KMS-11 (cell line): ENCODE results near the gene CFAP299.

Experiments used
- H2AFZ ChIP-seq: fragments of 200-600 bp; sonication (generic); 2 replicates; pipeline ENCODE4 v1.6.1; 2016; ENCODE audit warnings: antibody characterized with exemption, mixed run types, low read depth
- H3K27ac ChIP-seq: fragments of 200-600 bp; sonication (generic); 2 replicates; pipeline ENCODE4 v1.6.1; 2016; ENCODE audit warnings: mild to moderate bottlenecking, mixed run types
- H3K27me3 ChIP-seq: fragments of 200-600 bp; sonication (generic); 2 replicates; pipeline ENCODE4 v1.6.1; 2017; ENCODE audit warnings: mild to moderate bottlenecking, low read depth, mixed run types, moderate library complexity; ENCODE audit not compliant: insufficient read depth
- H3K36me3 ChIP-seq: fragments of 200-600 bp; sonication (generic); 2 replicates; pipeline ENCODE4 v1.6.1; 2017; ENCODE audit warnings: mild to moderate bottlenecking, mixed run types; ENCODE audit not compliant: insufficient read depth
- H3K4me1 ChIP-seq: fragments of 200-600 bp; sonication (generic); 2 replicates; pipeline ENCODE4 v1.6.1; 2016; ENCODE audit warnings: mild to moderate bottlenecking, low read depth, mixed run types; ENCODE audit not compliant: poor library complexity, severe bottlenecking
- H3K4me2 ChIP-seq: fragments of 200-600 bp; sonication (generic); 2 replicates; pipeline ENCODE4 v1.7.0; 2016; ENCODE audit warnings: mild to moderate bottlenecking, mixed run types
- H3K4me3 ChIP-seq: fragments of 200-600 bp; sonication (generic); IDR thresholded peaks from 2 replicates; pipeline ENCODE4 v1.6.1; 2017; ENCODE audit warnings: low read depth, low read length, mixed read lengths; ENCODE audit not compliant: insufficient read depth
- H3K79me2 ChIP-seq: fragments of 200-600 bp; sonication (generic); 2 replicates; pipeline ENCODE4 v1.6.1; 2016; ENCODE audit warnings: low read depth, mixed run types; ENCODE audit not compliant: insufficient read depth
- H3K9ac ChIP-seq: fragments of 200-600 bp; sonication (generic); 2 replicates; pipeline ENCODE4 v1.6.1; 2016; ENCODE audit warnings: mild to moderate bottlenecking, mixed run types
- H4K20me1 ChIP-seq: fragments of 200-600 bp; sonication (generic); 2 replicates; pipeline ENCODE4 v1.6.1; 2016; ENCODE audit warnings: mild to moderate bottlenecking, mixed run types; ENCODE audit not compliant: insufficient read depth
- CTCF ChIP-seq: fragments of 200-600 bp; sonication (generic); conservative IDR thresholded peaks from 2 replicates; pipeline ENCODE4 v1.6.1; 2017; ENCODE audit warnings: low read depth, mild to moderate bottlenecking, antibody characterized with exemption, low read length, moderate library complexity, mixed read lengths

CFAP299 gene

GRCh38 chr4:80498725-80499124, 163.2 kb downstream of the CFAP299 start:
- H2AFZ ChIP-seq = no peak overlapping the region
- no peaks in the 10 kb centered on the region for H3K36me3 ChIP-seq
- H4K20me1 ChIP-seq = no peaks in the 10 kb centered on the region
- H3K79me2 ChIP-seq = no peaks in the 10 kb centered on the region
- no peaks in the 10 kb centered on the region for H3K27me3 ChIP-seq
- H3K4me2 ChIP-seq = no peak overlapping the region
- no peak overlapping the region for H3K27ac ChIP-seq
- no peaks in the 10 kb centered on the region for H3K4me1 ChIP-seq
- no peak overlapping the region for H3K4me3 ChIP-seq
- H3K9ac ChIP-seq = no peak overlapping the region
- TF ChIP-seq CTCF = no peak

- H3K79me2 ChIP-seq = no peaks in the 10 kb centered on the region
- no peaks in the 10 kb centered on the region for H3K36me3 ChIP-seq
- no peaks in the 10 kb centered on the region for H4K20me1 ChIP-seq
- no peak overlapping the region for H3K9ac ChIP-seq
- H3K4me2 ChIP-seq = no peak overlapping the region
- no peak overlapping the region for H3K27ac ChIP-seq
- no peaks in the 10 kb centered on the region for H3K27me3 ChIP-seq
- H3K4me3 ChIP-seq = no peak overlapping the region
- H2AFZ ChIP-seq = no peak overlapping the region
- no peaks in the 10 kb centered on the region for H3K4me1 ChIP-seq
- no peak for TF ChIP-seq CTCF
Measured at GRCh38 chr4:80500613-80501012, 165.1 kb downstream of the CFAP299 start.

DNA sequence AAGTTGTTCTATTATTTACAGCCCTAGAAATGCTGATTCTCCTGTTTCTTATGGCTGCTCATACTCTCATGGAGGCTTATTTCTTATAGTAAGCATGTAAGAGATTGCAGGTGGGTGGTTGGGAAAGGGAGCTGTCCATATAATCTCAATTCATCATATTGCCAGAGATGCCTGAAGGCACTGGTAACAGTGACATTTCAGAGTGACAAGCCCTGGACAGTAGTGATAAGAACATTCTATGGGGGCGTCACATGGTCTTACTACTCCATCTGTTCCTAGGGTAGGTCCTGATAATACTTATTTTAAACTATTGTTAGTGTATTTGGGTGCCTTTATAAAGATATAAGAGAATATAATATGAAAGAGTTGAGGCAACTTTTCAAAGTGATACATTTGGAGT, 171.5 kb downstream of the CFAP299 start:
- no peak overlapping the region for H2AFZ ChIP-seq
- H3K36me3 ChIP-seq = no peaks in the 10 kb centered on the region
- H3K27ac ChIP-seq = no peak overlapping the region
- no peaks in the 10 kb centered on the region for H4K20me1 ChIP-seq
- H3K4me2 ChIP-seq = no peak overlapping the region
- no peak for TF ChIP-seq CTCF
- no peak overlapping the region for H3K4me3 ChIP-seq
- H3K79me2 ChIP-seq = no peaks in the 10 kb centered on the region
- H3K4me1 ChIP-seq = no peaks in the 10 kb centered on the region
- H3K9ac ChIP-seq = no peak overlapping the region
- no peaks in the 10 kb centered on the region for H3K27me3 ChIP-seq

DNA sequence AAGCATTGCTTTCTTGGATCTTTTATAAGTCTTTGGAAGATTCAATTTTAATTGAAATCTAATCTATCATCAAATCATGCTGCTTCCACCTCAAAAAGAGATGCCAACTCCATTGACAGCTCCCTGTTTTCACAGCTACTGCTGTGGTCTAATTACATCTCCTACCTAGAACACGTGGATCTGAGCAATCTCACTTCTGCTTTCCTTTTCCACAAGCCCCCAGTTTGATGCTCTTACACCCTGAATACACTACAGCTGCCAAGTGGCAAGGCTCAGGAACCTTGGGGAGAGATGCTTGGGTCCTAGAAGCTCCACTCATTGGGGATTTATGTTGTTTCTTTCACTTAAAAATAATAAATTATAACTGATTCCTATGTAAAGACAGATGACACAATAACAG, 172.0 kb downstream of the CFAP299 start:
- Histone ChIP-seq H3K4me2 (no peak overlapping the region), H3K4me1 (no peaks in the 10 kb centered on the region), H2AFZ (no peak overlapping the region), H3K4me3 (no peak overlapping the region), H3K27ac (no peak overlapping the region), H3K79me2 (no peaks in the 10 kb centered on the region), H4K20me1 (no peaks in the 10 kb centered on the region), H3K27me3 (no peaks in the 10 kb centered on the region), H3K9ac (no peak overlapping the region), H3K36me3 (no peaks in the 10 kb centered on the region)
- no peak for TF ChIP-seq CTCF

DNA sequence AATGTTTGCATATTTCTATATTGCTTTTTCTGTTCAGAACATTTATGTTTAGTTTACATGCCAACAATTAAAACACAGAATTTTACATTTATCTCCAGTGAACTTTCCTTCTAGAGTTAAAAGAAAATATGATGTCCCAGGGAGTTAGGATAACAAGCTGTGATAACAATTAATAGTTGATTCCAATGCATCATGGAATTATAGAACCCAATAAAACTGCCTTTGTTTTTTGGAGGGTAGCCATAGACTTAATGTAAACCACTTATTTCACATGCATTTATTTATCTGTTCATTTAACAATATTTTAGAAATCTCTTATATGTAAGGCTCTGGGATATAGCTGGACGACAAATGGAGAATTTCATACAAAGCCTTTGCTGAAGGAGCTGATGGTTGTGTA, 180.0 kb downstream of the CFAP299 start:
- no peak for TF ChIP-seq CTCF
- Histone ChIP-seq H3K4me3 (no peak overlapping the region), H4K20me1 (no peaks in the 10 kb centered on the region), H3K79me2 (no peaks in the 10 kb centered on the region), H3K4me2 (no peak overlapping the region), H3K36me3 (no peaks in the 10 kb centered on the region), H3K27me3 (no peaks in the 10 kb centered on the region), H3K9ac (no peak overlapping the region), H3K27ac (no peak overlapping the region), H3K4me1 (no peaks in the 10 kb centered on the region), H2AFZ (no peak overlapping the region)
